ENCODE measurements around the gene FOXK2.
"Not testable (repeated sequence)": the region's sequence is repeated elsewhere in the genome, so short reads cannot be mapped to it uniquely, and the experiment has no call there.

FOXK2 gene

DNA sequence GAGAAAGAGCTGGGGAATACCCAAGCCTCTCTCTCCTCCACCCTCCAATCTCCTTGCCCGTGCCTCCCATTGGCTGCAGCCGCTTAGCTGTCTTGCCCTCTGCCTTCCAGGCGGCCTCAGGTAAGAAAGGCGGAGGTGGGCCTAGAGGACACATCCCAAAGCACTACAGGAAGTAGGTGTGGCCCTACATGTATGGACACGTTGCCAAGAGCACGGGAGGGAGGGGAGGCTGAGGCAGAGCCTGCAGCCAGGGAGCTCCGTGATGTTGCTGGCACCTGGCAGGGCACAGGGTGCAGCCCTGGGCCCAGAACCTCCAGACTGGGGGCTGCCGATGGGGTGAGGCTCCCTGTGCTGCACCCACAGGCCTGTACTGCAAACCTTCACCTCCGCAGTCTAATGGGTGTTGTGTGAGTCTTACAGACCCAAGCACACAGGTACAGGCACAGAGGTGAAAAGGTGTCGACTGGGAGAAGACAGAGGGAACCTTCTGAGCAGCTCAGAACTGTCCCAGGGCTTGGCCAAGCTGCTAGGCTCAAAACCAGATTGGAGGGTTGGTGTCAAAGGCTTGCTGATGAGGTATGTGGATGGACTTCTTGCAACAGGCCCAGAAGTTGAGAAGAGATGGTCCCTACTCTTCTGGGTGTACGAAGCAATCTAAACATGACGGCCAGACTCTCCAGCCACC lies 23.5 kb upstream of the FOXK2 start:
- no peak for DNase-seq

DNA sequence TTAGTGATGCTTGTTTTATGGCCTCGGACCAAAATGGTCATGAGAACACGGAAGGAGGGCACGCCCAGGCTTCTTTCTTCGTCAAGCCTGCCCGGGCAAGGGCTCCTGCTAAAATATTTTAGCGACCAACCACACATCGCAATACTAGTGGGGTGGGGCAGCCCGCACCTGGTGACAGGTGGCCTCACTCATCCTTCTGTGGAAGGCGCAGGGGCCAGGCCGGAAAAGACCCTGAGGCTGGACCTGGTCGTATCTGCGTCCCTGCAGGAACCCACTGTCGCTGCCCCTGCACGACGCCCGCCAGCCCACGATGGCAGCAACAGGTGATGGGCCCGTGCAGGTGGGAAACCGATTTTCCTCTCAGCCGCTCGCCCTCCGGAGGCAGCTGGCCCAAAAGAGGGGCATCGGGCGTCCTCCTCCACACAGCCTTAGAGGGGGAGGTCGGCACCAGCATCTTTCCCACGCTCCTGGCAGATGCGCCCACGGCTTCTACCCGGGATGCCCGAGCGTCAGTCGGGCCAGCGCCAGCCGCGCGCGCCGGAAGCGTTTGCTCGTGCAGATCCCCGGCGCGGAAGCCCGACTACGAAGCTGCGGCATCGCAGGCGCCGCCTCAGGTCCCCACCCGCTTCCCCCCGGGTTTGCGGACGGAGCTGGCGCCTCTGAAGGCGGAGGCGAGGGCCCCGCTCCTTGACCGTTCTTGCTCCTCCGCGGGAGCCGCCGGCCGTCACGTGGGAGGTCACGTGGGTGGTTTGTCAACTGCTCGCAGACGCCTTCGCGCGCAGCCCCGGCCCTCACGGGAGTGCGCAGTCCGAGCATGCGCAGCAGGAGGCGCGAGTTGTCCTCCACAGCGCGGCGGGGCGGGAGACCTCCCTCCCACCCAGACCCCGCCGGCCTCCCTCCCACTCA lies 22.8 kb upstream of the FOXK2 start:
- DNase-seq = peak; percentile 91 to 92

GRCh38 chr17:82497483-82498405 lies 21.8 kb upstream of the FOXK2 start:
- peak; percentile 39 to 65 for DNase-seq

GRCh38 chr17:82502207-82502606 lies 17.3 kb upstream of the FOXK2 start:
- DNase-seq = no peak

DNA sequence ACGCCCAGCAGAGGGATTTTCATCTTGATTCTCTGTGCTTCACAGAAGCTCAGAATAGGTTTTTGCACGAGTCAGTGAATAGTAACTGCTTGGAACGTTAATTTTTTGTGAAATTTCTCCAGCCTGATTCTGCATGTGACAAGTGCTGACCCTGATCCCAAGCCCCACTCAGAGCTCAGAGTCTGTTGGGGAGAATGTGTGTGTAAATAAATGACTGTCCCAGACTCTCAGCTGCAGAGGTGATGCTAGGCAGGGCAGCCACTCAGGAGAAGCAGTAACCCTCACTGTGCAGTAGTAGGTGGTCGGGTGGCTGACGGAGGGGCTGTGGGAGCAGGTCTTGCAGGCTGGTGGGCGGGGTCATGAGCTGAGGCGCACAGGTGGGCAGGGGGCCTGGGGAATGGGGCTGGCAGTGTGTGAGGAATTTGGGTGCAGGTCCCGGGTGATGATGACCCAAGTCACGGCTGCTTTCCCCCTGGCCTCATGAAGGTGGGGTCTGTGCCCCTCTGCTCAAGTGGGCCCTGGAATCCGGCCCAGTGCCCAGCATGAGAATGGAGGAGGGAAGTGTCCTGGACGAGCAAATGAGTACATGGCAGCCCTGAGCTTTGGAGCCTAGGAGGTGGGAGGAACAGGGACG lies 16.3 kb upstream of the FOXK2 start:
- DNase-seq = no peak

DNA sequence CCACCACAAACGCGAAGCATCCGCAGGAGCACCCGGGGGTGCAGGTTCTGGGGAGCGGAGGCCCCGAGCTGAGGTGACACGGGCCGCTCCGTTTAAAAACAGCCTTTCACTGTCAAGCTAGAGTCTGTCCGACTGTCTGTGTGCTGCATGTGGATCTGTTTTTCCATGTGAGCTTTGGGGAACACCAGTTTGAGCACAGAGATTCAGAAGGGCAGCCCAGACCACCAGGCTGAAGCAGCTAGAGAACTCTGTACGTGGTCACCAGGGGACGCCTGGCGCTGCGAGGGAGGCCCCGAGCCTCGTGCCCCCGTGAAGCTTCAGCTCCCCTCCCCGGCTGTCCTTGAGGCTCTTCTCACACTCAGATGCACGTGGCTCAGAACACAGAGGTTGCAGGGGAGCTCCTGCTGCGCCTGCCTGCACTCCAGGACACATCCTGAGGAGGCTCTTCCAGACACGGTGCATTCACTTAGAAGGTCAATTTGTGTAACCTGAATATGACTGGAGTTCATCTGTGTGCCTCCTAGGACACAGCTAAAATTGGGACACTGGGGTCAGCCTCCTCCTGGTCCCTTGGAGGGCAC lies 15.7 kb upstream of the FOXK2 start:
- no peak for DNase-seq

GRCh38 chr17:82505296-82505695 lies 14.2 kb upstream of the FOXK2 start:
- no peak for DNase-seq

GRCh38 chr17:82506402-82506801 lies 13.1 kb upstream of the FOXK2 start:
- DNase-seq = peak in 1 of 2 donors; percentile 42

GRCh38 chr17:82507631-82508175 lies 11.8 kb upstream of the FOXK2 start:
- DNase-seq = no peak

DNA sequence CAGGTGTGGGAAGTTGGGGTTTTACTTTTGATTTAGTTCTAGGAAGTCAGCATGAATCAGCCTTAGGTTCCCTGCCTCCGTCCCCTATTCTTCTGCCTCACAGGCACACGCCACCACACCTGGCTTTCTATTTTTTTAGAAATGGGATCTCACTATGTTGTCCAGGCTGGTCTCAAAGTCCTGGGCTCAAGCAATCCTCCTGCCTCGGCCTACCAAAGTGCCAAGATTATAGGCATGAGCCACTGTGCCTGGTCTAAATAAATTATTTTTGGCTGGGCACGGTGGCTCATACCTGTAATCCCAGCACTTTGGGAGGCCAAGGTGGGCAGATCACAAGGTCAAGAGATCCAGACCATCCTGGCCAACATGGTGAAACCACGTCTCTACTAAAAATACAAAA lies 7.9 kb upstream of the FOXK2 start:
- not testable (repeated sequence) for DNase-seq

GRCh38 chr17:82513864-82514263 lies 5.7 kb upstream of the FOXK2 start:
- DNase-seq = not testable (repeated sequence)

DNA sequence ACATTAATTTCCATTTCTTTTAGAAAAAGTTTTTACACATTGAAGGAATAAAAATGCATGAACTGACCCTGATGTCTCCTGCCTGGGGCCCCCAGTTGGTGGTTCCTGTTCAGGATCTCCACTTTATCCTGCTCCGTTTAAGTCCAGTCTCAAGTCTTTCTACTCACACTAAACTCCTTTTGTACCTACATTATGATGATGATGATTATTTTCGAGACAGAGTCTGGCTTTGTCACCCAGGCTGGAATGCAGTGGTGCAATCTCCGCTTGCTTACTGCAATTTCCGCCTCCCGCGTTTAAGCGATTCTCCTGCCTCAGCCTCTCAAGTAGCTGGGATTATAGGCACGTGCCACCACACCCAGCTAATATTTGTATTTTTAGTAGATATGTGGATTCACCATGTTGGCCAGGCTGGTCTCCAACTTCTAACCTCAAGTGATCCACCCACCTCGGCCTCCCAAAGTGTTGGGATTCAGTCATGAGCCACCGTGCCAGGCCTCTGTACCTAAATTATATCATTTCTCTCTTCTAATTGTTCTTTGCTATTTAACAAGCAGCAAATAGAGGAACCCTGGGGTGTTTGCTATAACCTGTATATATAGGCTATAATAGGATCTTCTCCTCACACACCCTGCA lies 2.2 kb upstream of the FOXK2 start:
- no peak for DNase-seq

DNA sequence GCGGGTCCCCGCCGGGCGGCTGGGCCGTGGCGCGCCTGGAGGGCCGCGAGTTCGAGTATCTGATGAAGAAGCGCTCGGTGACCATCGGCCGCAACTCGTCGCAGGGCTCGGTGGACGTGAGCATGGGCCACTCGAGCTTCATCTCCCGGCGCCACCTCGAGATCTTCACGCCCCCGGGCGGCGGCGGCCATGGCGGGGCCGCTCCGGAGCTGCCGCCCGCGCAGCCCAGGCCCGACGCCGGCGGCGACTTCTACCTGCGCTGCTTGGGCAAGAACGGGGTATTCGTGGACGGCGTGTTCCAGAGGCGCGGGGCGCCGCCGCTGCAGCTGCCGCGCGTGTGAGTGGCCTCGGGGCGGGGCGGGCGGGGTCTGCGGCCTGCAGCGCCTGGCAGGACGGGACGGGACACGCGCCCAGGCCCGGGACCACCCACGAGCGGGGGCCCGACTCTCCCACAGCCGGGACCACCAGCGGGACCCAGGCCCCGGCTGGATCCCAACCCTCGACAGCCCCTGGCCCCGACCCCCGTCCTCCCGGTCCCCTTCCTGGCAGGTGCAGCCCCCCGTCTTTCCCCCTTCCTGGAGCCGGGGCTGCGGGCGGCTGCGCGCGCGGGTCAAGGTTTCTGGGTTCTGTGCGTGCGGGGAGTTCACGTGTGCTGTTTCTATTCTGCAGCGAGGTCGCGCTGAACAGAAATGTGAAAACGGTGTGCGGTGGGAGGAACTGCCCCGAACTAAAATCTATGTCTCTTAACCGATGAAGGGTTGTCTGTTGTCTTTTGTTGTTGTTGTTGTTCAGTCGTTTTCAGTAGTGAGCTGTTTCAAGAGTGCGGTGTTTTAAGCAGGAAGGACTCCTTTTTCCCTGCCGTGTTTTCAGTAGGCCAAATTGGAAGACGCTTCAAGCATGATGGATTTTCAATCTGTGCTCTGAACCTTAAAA lies 705 bp downstream of the FOXK2 start:
- DNase-seq = peak; percentile 16 to 45

- DNase-seq = no peak
Measured at GRCh38 chr17:82524540-82524939, 5.0 kb downstream of the FOXK2 start.

DNA sequence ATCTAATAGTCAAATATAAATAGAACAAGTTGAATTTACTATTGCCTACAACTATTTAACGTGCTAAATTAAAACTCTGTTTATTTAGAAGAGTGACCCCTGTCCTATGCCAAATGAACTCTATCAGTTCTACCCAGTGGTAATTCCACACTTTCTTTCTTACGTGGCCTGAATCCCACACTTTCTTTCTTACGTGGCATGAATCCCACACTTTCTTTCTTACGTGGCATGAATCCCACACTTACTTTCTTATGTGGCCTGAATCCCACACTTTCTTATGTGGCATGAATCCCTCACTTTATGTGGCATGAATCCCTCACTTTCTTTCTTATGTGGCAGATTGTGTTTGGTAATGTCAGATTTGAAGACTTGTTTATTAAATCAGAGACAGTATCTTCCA lies 6.2 kb downstream of the FOXK2 start:
- DNase-seq = no peak

- DNase-seq = no peak
Measured at GRCh38 chr17:82527898-82528297, 8.4 kb downstream of the FOXK2 start.

- DNase-seq = peak; percentile 8 to 13
Measured at GRCh38 chr17:82528484-82529265, 9.1 kb downstream of the FOXK2 start.

DNA sequence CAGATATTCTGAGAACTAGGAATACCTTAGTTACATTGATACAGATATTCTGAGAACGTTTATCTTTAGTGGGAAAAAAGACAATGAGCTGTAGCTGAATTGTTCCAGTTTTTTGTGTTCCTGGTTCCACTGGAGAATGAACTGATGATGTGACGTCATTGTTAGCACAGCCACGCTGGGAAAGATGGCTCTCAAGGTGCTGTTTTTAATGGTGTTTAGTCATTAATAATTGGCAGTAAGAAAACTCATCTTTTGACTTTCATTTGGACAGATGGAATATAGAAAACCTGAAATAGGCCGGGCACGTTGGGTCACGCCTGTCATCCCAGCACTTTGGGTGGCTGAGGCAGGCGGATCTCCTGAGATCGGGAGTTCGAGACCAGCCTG lies 10.4 kb downstream of the FOXK2 start:
- no peak for DNase-seq

GRCh38 chr17:82531431-82531881 lies 11.9 kb downstream of the FOXK2 start:
- no peak for DNase-seq
